ENCODE measurements around the gene MT1A.

MT1A gene

GRCh38 chr16:56607675-56608042, 30.8 kb upstream of the MT1A start:
- no peak overlapping the region for H2AFZ ChIP-seq
- H3K27ac ChIP-seq: peak overlapping the region; percentile 90
- peak overlapping the region; percentile 84 for H3K4me2 ChIP-seq (ENCODE audit: low read length)
- no peak overlapping the region for H3K9ac ChIP-seq
- peaks cover 15% of the 10 kb centered on the region for H3K4me1 ChIP-seq
- H3K27me3 ChIP-seq (ENCODE audit: control insufficient read depth, insufficient read depth, low read length): no peaks in the 10 kb centered on the region
- H3K79me2 ChIP-seq: no peaks in the 10 kb centered on the region
- TF ChIP-seq CTCF (IDR thresholded peaks at IDR 0.05): no peak
- no peaks in the 10 kb centered on the region for H3K9me3 ChIP-seq (ENCODE audit: control insufficient read depth, low read length)
- peak overlapping the region; percentile 60 for H3K4me3 ChIP-seq (ENCODE audit: low read depth, low read length)
- no peaks in the 10 kb centered on the region for H3K36me3 ChIP-seq (ENCODE audit: control insufficient read depth, insufficient read depth, low read length)

- no peaks in the 10 kb centered on the region for H3K36me3 ChIP-seq (ENCODE audit: control insufficient read depth, insufficient read depth, low read length)
- TF ChIP-seq CTCF (IDR thresholded peaks at IDR 0.05): no peak
- peak within 1 kb of the TSS; percentile 60 for H3K4me3 ChIP-seq (ENCODE audit: low read depth, low read length)
- H3K4me2 ChIP-seq (ENCODE audit: low read length): peak within 1 kb of the TSS; percentile 84
- no peaks in the 10 kb centered on the region for H3K9me3 ChIP-seq (ENCODE audit: control insufficient read depth, low read length)
- H3K9ac ChIP-seq: no peak within 1 kb of the TSS
- H3K27ac ChIP-seq: peak within 1 kb of the TSS; percentile 90
- H3K4me1 ChIP-seq: peaks cover 15% of the 10 kb centered on the region
- H3K27me3 ChIP-seq (ENCODE audit: control insufficient read depth, insufficient read depth, low read length): no peaks in the 10 kb centered on the region
- peak within 1 kb of the TSS; percentile 46 for H2AFZ ChIP-seq
- no peaks in the 10 kb centered on the region for H3K79me2 ChIP-seq
Observed at GRCh38 chr16:56608043-56608875, 30.2 kb upstream of the MT1A start, which contains the start of gene MT2A. TSS of gene MT2A (plus strand) at chr16:56608584. CDS start at chr16:56608656, 72 bp downstream.

GRCh38 chr16:56608876-56609462, 29.5 kb upstream of the MT1A start:
- H3K4me2 ChIP-seq (ENCODE audit: low read length): peak overlapping the region; percentile 84
- H3K27ac ChIP-seq: peak overlapping the region; percentile 71
- TF ChIP-seq CTCF (IDR thresholded peaks at IDR 0.05): no peak
- no peaks in the 10 kb centered on the region for H3K9me3 ChIP-seq (ENCODE audit: control insufficient read depth, low read length)
- H3K4me1 ChIP-seq: peaks cover 15% of the 10 kb centered on the region
- H3K4me3 ChIP-seq (ENCODE audit: low read depth, low read length): peak overlapping the region; percentile 60
- no peaks in the 10 kb centered on the region for H3K79me2 ChIP-seq
- no peaks in the 10 kb centered on the region for H3K36me3 ChIP-seq (ENCODE audit: control insufficient read depth, insufficient read depth, low read length)
- peak overlapping the region; percentile 46 for H2AFZ ChIP-seq
- no peak overlapping the region for H3K9ac ChIP-seq
- H3K27me3 ChIP-seq (ENCODE audit: control insufficient read depth, insufficient read depth, low read length): no peaks in the 10 kb centered on the region

GRCh38 chr16:56609463-56609921, 29.0 kb upstream of the MT1A start:
- Histone ChIP-seq H3K36me3 (ENCODE audit: control insufficient read depth, insufficient read depth, low read length) (no peaks in the 10 kb centered on the region), H3K4me3 (ENCODE audit: low read depth, low read length) (peak overlapping the region; percentile 60), H3K9me3 (ENCODE audit: control insufficient read depth, low read length) (no peaks in the 10 kb centered on the region), H2AFZ (peak overlapping the region; percentile 46), H3K9ac (no peak overlapping the region), H3K27ac (peak overlapping the region; percentile 71), H3K4me1 (peaks cover 15% of the 10 kb centered on the region), H3K79me2 (no peaks in the 10 kb centered on the region), H3K27me3 (ENCODE audit: control insufficient read depth, insufficient read depth, low read length) (no peaks in the 10 kb centered on the region), H3K4me2 (ENCODE audit: low read length) (peak overlapping the region; percentile 84)
- TF ChIP-seq CTCF (IDR thresholded peaks at IDR 0.05): no peak

All from parathyroid adenoma (tissue), 2 donors.